ENCODE data around the gene IQSEC1.
A peak's percentile ranks its signal among the peaks of the same experiment; 100 is the strongest.

IQSEC1 gene

DNA sequence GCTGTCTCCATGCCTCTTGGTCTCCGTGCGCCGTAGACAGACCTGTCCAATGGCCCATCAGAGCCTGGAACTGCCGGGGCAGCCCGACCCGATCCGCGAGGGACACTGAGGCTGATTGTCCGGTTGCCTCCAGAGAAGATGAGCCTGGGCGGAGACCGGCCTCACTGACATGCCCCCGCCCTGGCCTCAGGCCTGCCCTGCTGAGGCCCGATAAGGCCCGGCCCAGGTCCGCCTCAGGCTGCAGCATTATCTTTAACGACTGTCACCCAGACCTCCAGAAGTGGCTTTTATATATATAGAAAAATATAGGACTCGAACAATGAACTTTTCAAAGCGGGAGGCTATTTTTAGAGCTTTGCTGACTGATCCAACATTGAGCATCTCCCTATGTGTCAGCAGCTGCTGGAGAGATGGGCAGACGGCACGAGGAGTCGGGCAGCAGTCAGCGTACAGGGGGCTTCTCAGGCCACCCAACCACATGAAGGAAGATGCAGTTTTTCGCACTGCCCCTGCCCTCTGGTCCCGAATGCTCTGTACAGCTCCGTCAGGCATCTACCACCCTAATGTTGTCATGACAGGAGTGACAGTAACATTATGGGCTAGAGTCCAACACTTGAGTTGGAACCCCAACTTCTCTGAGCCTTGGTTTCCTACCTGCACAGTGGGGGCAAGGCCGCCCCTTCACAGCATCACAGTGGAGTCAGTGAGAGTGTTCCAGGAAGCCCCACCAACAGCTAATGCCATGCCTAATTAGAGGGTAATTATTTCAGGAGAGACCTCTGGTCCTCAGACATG, 119.8 kb downstream of the IQSEC1 start:
- Histone ChIP-seq H3K9ac (ENCODE audit: low read depth, low read length) (no peak overlapping the region), H3K4me1 (ENCODE audit: control insufficient read depth, insufficient read depth, low read length) (peaks cover 19% of the 10 kb centered on the region)

DNA sequence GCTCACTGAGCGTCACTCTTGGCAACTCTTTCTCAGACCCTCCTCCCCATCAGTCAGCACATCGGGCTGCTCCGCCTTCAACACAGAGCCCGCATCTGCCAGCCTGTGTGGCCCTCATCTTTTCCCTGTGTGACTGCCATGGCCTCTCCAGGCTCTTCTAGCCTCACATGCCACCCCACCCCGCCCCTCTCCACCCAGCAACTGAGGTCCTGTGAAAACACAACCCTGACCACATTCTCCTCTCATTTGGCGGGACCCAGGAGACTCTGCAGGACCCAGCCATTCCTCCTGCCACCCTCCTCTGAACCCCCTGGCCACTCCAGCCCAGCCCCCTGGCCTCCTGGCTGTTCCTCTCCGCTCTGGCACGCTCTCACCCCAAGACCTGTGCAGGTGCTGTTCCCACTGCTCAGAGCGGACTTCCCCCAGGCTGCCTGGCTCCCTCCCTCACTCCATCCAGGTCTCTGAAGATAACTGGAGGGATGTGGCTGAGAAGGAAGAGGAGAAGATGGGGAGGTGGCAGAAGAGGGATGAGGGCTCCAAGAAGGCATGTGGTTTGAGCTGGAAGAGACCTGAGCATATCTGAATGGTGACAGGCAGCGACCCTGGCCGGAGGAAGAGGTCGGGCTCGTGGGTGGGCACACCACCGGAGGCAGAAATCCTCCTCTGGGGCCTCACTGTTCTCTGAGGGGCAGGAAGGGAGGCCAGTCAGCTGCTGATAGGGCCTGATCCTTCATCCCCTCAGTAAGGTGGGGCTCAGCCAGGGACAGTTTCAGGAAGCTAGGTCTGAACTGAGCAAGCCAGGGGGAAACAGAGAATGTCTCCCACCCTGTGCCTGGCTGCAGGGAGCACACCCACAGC, 120.7 kb downstream of the IQSEC1 start:
- H3K36me3 ChIP-seq (ENCODE audit: insufficient read depth, low read length), result no peaks in the 10 kb centered on the region
- no peak overlapping the region for H3K4me3 ChIP-seq (ENCODE audit: low read length)
- no peak overlapping the region for H3K4me2 ChIP-seq (ENCODE audit: low read length)
- no peaks in the 10 kb centered on the region for H3K9me3 ChIP-seq (replicated peaks; ENCODE audit: low read length)
- no peaks in the 10 kb centered on the region for H3K27me3 ChIP-seq (ENCODE audit: control insufficient read depth, insufficient read depth, low read length)
- no peak overlapping the region for H3K9ac ChIP-seq (ENCODE audit: low read depth, low read length)
- peaks cover 25% of the 10 kb centered on the region for H3K4me1 ChIP-seq (ENCODE audit: control insufficient read depth, insufficient read depth, low read length)

More for the DNA sequence above, 119.8 kb downstream of the IQSEC1 start:
- Histone ChIP-seq H3K9me3 (replicated peaks; ENCODE audit: low read length) (no peaks in the 10 kb centered on the region), H3K4me2 (ENCODE audit: low read length) (no peak overlapping the region), H3K27me3 (ENCODE audit: control insufficient read depth, insufficient read depth, low read length) (no peaks in the 10 kb centered on the region), H3K36me3 (ENCODE audit: insufficient read depth, low read length) (no peaks in the 10 kb centered on the region), H3K4me3 (ENCODE audit: low read length) (no peak overlapping the region)

- Histone ChIP-seq H3K4me1 (ENCODE audit: control insufficient read depth, insufficient read depth, low read length) (peaks cover 13% of the 10 kb centered on the region), H3K36me3 (ENCODE audit: insufficient read depth, low read length) (no peaks in the 10 kb centered on the region), H3K4me3 (ENCODE audit: low read length) (no peak overlapping the region), H3K4me2 (ENCODE audit: low read length) (no peak overlapping the region), H3K27me3 (ENCODE audit: control insufficient read depth, insufficient read depth, low read length) (no peaks in the 10 kb centered on the region), H3K9ac (ENCODE audit: low read depth, low read length) (no peak overlapping the region), H3K9me3 (replicated peaks; ENCODE audit: low read length) (no peaks in the 10 kb centered on the region)
Measured at GRCh38 chr3:12948891-12949711, 124.1 kb downstream of the IQSEC1 start.

DNA sequence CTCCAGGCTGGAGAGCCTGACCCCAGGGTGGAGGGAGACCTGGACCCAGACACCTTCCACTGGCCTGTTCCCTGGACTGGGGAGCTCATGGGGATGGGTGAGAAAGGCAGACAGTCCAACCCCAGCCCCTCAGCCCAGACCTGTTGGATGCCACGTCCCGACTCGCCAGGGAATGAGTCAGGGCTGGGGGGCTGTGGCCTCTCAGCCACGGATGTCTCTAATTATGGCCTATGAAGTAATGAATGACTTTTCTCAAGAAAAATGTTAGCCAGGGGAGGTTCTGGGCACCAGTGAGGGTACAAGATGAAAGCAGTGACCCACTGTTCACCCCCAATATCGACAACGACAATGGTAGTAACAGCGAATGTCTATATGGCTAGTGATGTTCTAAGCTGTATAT, 124.9 kb downstream of the IQSEC1 start:
- H3K4me2 ChIP-seq (ENCODE audit: low read length), result peak overlapping the region; percentile 30
- H3K4me3 ChIP-seq (ENCODE audit: low read length), result no peak overlapping the region
- H3K36me3 ChIP-seq (ENCODE audit: insufficient read depth, low read length), result no peaks in the 10 kb centered on the region
- no peaks in the 10 kb centered on the region for H3K27me3 ChIP-seq (ENCODE audit: control insufficient read depth, insufficient read depth, low read length)
- no peaks in the 10 kb centered on the region for H3K9me3 ChIP-seq (replicated peaks; ENCODE audit: low read length)
- H3K4me1 ChIP-seq (ENCODE audit: control insufficient read depth, insufficient read depth, low read length), result peaks cover 13% of the 10 kb centered on the region
- H3K9ac ChIP-seq (ENCODE audit: low read depth, low read length), result no peak overlapping the region

DNA sequence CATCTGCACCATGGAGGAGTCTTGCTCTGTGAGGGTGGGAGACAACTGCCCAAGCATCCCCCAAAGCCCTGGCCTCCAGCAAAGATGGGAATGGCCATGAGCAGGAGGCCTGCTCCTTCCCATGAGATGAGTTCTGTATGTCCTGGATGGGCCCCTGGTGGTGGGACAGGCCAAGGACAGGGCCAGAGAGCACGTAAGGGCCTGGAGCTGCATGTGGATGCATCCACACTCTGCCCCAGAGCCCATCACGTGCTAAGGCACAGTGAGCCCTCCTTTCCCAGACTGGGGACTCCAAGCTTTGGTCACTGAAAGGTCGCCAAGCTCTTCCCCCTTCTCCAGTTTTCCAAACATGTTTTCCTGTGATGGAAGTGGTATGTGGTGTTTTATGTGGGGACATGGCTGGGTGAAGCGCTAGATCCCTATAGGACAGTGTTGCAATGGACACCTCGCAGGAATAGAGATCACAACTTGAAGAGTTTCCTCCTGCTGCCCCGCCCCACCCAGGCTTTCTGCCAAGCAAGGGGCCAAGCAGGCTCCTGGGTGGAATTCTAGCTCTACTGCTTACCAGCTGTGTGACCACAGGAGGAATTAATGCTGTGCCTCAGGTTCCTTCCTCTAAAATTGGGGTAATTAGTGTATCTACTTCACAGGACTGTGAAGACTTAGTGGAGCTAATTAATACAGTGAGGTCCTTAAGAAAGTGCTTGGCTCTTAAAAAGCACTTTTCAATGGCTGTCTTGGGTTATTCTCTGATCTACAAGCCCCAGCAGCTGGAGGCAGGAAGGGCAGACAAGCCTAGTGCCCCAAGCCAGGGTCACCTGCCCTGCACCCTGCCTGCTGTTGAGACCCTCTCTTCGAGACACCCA, 125.5 kb downstream of the IQSEC1 start:
- H3K36me3 ChIP-seq (ENCODE audit: insufficient read depth, low read length), result no peaks in the 10 kb centered on the region
- no peak overlapping the region for H3K9ac ChIP-seq (ENCODE audit: low read depth, low read length)
- H3K4me1 ChIP-seq (ENCODE audit: control insufficient read depth, insufficient read depth, low read length), result peaks cover 13% of the 10 kb centered on the region
- H3K4me2 ChIP-seq (ENCODE audit: low read length), result peak overlapping the region; percentile 30
- no peak overlapping the region for H3K4me3 ChIP-seq (ENCODE audit: low read length)
- no peaks in the 10 kb centered on the region for H3K27me3 ChIP-seq (ENCODE audit: control insufficient read depth, insufficient read depth, low read length)
- no peaks in the 10 kb centered on the region for H3K9me3 ChIP-seq (replicated peaks; ENCODE audit: low read length)

GRCh38 chr3:12946649-12947316, 126.4 kb downstream of the IQSEC1 start:
- H3K36me3 ChIP-seq (ENCODE audit: insufficient read depth, low read length), result no peaks in the 10 kb centered on the region
- H3K27me3 ChIP-seq (ENCODE audit: control insufficient read depth, insufficient read depth, low read length), result no peaks in the 10 kb centered on the region
- no peak overlapping the region for H3K4me2 ChIP-seq (ENCODE audit: low read length)
- no peaks in the 10 kb centered on the region for H3K9me3 ChIP-seq (replicated peaks; ENCODE audit: low read length)
- no peak overlapping the region for H3K9ac ChIP-seq (ENCODE audit: low read depth, low read length)
- peaks cover 13% of the 10 kb centered on the region for H3K4me1 ChIP-seq (ENCODE audit: control insufficient read depth, insufficient read depth, low read length)
- no peak overlapping the region for H3K4me3 ChIP-seq (ENCODE audit: low read length)

DNA sequence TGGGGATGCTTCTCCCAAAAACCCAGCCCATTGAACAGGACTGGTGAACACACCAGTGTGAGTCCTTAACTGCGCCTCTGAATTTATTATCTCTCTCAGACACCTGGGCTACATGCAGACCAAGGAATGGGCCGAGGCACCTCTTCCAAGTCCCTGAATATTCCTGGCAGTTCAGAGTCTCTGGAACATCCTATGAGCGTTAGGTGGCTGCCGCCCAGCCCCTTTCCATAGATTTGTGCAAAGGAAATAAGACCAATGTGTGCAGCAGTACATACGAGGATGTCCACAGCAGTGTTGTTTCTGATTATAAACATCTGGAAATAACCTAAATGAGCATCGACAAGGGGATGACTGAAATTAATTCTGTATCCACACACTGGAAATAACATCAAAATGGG, 127.0 kb downstream of the IQSEC1 start:
- Histone ChIP-seq H3K27me3 (ENCODE audit: control insufficient read depth, insufficient read depth, low read length) (no peaks in the 10 kb centered on the region), H3K9ac (ENCODE audit: low read depth, low read length) (no peak overlapping the region), H3K4me3 (ENCODE audit: low read length) (no peak overlapping the region), H3K4me1 (ENCODE audit: control insufficient read depth, insufficient read depth, low read length) (peaks cover 13% of the 10 kb centered on the region), H3K36me3 (ENCODE audit: insufficient read depth, low read length) (no peaks in the 10 kb centered on the region), H3K4me2 (ENCODE audit: low read length) (no peak overlapping the region), H3K9me3 (replicated peaks; ENCODE audit: low read length) (no peaks in the 10 kb centered on the region)

GRCh38 chr3:12944849-12945248, 128.4 kb downstream of the IQSEC1 start:
- peaks cover 13% of the 10 kb centered on the region for H3K4me1 ChIP-seq (ENCODE audit: control insufficient read depth, insufficient read depth, low read length)
- H3K4me2 ChIP-seq (ENCODE audit: low read length), result no peak overlapping the region
- no peaks in the 10 kb centered on the region for H3K36me3 ChIP-seq (ENCODE audit: insufficient read depth, low read length)
- no peaks in the 10 kb centered on the region for H3K9me3 ChIP-seq (replicated peaks; ENCODE audit: low read length)
- no peak overlapping the region for H3K9ac ChIP-seq (ENCODE audit: low read depth, low read length)
- no peak overlapping the region for H3K4me3 ChIP-seq (ENCODE audit: low read length)
- H3K27me3 ChIP-seq (ENCODE audit: control insufficient read depth, insufficient read depth, low read length), result no peaks in the 10 kb centered on the region

- no peaks in the 10 kb centered on the region for H3K36me3 ChIP-seq (ENCODE audit: insufficient read depth, low read length)
- no peaks in the 10 kb centered on the region for H3K9me3 ChIP-seq (replicated peaks; ENCODE audit: low read length)
- no peak overlapping the region for H3K4me2 ChIP-seq (ENCODE audit: low read length)
- H3K4me1 ChIP-seq (ENCODE audit: control insufficient read depth, insufficient read depth, low read length), result peaks cover 13% of the 10 kb centered on the region
- H3K4me3 ChIP-seq (ENCODE audit: low read length), result no peak overlapping the region
- no peak overlapping the region for H3K9ac ChIP-seq (ENCODE audit: low read depth, low read length)
- no peaks in the 10 kb centered on the region for H3K27me3 ChIP-seq (ENCODE audit: control insufficient read depth, insufficient read depth, low read length)
Measured at GRCh38 chr3:12944413-12944812, 128.8 kb downstream of the IQSEC1 start.
